NCI-H1417 treated with DMSO at 0.1 percent for 48 hours (cell line): Measurements from ENCODE around the gene PNISR.
"Not testable (repeated sequence)": the region's sequence is repeated elsewhere in the genome, so short reads cannot be mapped to it uniquely, and the experiment has no call there.

ENCODE experiments used
- DNase-seq: peaks from one replicate; lab custom pipeline; 2025; lab: John Stamatoyannopoulos, UW

PNISR gene

GRCh38 chr6:99424761-99425646 lies at the start of gene PNISR:
Gene PNISR (minus strand): TSS chr6:99425308. CDS start chr6:99414659, 10,649 bp downstream.
- DNase-seq = peak; percentile 91

- no peak for DNase-seq
Measured at GRCh38 chr6:99473730-99474129, 48.6 kb upstream of the PNISR start.

GRCh38 chr6:99471638-99472037 lies 46.5 kb upstream of the PNISR start:
- no peak for DNase-seq

- peak; percentile 56 for DNase-seq
Measured at GRCh38 chr6:99467509-99468106, 42.5 kb upstream of the PNISR start.

- DNase-seq = not testable (repeated sequence)
Measured at GRCh38 chr6:99459133-99459532, 34.0 kb upstream of the PNISR start.

GRCh38 chr6:99458319-99458718 lies 33.2 kb upstream of the PNISR start:
- no peak for DNase-seq

GRCh38 chr6:99446076-99446475 lies 21.0 kb upstream of the PNISR start:
- DNase-seq = no peak

GRCh38 chr6:99434702-99435530 lies 9.8 kb upstream of the PNISR start:
- no peak for DNase-seq

- DNase-seq = no peak
Measured at GRCh38 chr6:99432877-99433276, 7.8 kb upstream of the PNISR start.

GRCh38 chr6:99431901-99432300 lies 6.8 kb upstream of the PNISR start:
- no peak for DNase-seq

- DNase-seq = no peak
Measured at GRCh38 chr6:99427988-99428387, 2.9 kb upstream of the PNISR start.

- no peak for DNase-seq
Measured at GRCh38 chr6:99426451-99426757, 1.3 kb upstream of the PNISR start.

- DNase-seq = peak; percentile 90
Measured at GRCh38 chr6:99425647-99426450, 741 bp upstream of the PNISR start.

- DNase-seq = no peak
Measured at GRCh38 chr6:99424022-99424421, 1.1 kb downstream of the PNISR start.

- no peak for DNase-seq
Measured at GRCh38 chr6:99422912-99423311, 2.2 kb downstream of the PNISR start.

GRCh38 chr6:99416892-99417767 lies 8.0 kb downstream of the PNISR start:
- no peak for DNase-seq

GRCh38 chr6:99416226-99416625 lies 8.9 kb downstream of the PNISR start:
- no peak for DNase-seq

GRCh38 chr6:99415446-99415845 lies 9.7 kb downstream of the PNISR start:
- no peak for DNase-seq

GRCh38 chr6:99412065-99412464 lies 13.0 kb downstream of the PNISR start:
- DNase-seq = no peak

GRCh38 chr6:99409672-99410071 lies 15.4 kb downstream of the PNISR start:
- no peak for DNase-seq

- no peak for DNase-seq
Measured at GRCh38 chr6:99407076-99407475, 18.0 kb downstream of the PNISR start.
